GM21526 (cell line): Measurements from ENCODE around the gene CCT8L2.
"Not testable (repeated sequence)": the region's sequence is repeated elsewhere in the genome, so short reads cannot be mapped to it uniquely, and the experiment has no call there.

Experiments used
- ATAC-seq: cut with Tn5 transposase; IDR thresholded peaks from one replicate; pipeline ENCODE4 v1.9.1; 2021; ENCODE audit warnings: moderate library complexity; ENCODE audit not compliant: unreplicated experiment, low FRiP score

CCT8L2 gene

DNA sequence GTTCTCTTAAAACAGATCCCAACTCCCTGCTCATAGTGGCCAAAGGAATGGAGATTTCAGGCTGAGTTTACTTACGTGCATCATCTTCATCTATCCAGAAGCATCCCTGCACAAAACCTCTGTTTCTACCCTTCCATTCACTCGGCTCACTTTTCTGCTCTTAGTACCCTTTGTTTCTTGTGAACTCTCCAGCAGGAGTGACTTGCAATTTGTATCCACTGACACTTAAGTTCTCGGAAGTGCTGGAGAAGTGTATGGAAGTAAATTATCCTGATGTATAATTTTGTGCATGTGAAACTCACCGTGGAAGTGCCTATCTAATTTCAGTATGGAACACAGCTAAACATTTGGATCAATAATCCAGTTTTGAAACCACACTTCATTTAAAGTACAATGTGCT lies 7.0 kb upstream of the CCT8L2 start:
- not testable (repeated sequence) for ATAC-seq

GRCh38 chr22:16595251-16595650 lies 2.6 kb upstream of the CCT8L2 start:
- not testable (repeated sequence) for ATAC-seq

- no peak for ATAC-seq
Measured at GRCh38 chr22:16594026-16594425, 1.4 kb upstream of the CCT8L2 start.

DNA sequence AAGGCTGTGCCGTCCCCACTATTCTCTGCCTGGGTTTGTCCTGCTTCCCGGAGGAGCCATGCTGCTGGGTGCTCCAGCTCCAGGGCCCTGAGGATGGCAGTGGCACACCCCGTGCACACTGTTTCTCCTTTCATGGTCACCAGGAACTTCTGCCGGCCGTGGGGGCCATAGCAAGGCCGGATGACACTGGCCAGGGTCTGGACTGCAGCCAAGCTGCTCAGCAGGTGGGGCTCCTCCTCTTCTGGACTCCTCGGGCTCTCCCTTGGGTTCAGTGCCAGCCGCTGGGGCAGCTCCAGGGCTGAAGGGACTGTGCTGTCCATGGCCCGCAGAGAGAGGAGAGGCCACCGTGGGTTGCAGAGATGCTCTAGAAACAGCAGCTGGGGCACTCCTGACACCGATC lies 379 bp downstream of the CCT8L2 start:
- not testable (repeated sequence) for ATAC-seq

GRCh38 chr22:16591136-16591535 lies 1.5 kb downstream of the CCT8L2 start:
- ATAC-seq: not testable (repeated sequence)

DNA sequence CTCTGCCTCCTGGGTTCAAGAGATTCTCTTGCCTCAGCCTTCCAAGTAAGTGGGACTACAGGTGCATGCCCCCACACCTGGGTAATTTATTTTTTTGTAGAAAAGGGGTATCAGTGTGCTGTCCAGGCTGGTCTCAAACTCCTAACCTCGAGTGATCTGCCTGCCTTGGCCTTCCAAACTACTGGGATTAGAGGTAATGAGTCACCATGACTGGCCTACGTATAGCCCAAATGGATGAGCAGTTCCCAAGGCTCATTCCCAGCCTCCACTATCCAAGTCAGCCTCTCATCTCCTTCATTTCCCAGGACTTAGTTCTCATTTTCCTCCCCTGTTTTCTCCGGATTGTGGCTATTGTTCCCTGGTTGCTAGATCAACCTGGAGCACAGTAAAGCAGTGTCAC lies 5.6 kb downstream of the CCT8L2 start:
- no peak for ATAC-seq

- no peak for ATAC-seq
Measured at GRCh38 chr22:16586170-16586569, 6.4 kb downstream of the CCT8L2 start.

- not testable (repeated sequence) for ATAC-seq
Measured at GRCh38 chr22:16580872-16581271, 11.7 kb downstream of the CCT8L2 start.

DNA sequence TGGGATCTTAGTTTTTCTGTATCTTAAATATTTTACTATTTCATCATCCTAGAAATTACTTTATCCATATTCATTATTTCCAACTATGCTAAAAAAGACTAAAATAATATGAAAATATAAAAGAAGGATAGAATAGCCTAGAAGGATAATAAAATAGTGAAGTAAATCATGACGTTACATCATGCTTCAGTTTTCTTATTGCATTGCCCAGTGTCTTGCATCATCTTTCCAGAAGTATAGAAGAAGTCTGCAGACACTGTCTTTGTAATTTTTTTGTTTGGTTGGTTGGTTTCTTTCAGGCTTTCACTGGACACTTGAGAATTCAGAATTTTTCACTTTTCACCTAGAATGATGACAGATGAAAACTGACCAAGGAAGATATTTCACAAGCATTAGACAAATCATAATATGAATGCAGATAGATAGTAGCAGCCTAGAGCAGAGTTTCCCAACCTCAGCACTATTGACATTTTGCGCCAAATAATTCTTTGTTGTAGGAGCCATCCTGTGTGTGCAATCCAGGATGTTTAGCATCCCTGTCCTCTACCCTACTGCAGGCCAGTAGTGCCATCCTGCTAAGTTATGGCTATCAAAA lies 23.3 kb downstream of the CCT8L2 start:
- ATAC-seq: not testable (repeated sequence)

GRCh38 chr22:16568425-16568758 lies 24.2 kb downstream of the CCT8L2 start:
- no peak for ATAC-seq

DNA sequence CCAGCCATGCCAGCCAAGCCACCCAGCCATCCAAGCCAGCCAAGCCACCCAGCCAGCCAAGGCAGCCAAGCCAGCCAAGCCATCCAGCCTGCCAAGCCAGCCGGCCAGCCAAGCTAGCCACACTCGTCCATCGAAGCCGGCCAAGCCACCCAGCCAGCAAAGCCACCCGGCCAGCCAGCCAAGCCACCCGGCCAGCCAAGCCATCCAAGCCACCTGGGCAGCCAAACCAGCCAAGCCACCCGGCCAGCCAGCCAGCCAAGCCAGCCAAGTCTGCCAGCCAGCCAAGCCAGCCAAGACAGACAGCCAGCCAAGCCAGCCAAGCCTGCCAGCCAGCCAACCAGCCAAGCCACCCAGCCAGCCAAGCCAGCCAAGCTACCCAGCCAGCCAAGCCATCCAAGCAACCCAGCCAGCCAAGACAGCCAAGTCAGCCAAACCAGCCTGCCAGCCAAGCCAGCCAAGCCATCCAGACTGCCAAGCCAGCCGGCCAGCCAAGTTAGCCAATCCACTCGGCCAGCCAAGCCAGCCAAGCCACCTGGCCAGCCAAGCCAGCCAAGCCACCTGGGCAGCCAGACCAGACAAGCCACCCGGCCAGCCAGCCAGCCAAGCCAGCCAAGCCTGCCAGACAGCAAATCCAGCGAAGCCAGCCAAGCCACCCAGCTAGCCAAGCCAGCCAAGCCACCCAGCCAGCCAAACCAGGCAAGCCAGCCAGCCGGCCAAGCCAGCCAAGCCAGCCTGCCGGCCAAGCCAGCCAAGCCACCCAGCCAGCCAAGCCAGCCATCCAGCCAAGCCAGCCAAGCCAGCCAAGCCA lies 24.8 kb downstream of the CCT8L2 start:
- not testable (repeated sequence) for ATAC-seq

GRCh38 chr22:16566421-16567151 lies 26.0 kb downstream of the CCT8L2 start:
- not testable (repeated sequence) for ATAC-seq

GRCh38 chr22:16565585-16566420 lies 26.8 kb downstream of the CCT8L2 start:
- ATAC-seq: not testable (repeated sequence)

GRCh38 chr22:16564837-16565584 lies 27.6 kb downstream of the CCT8L2 start:
- not testable (repeated sequence) for ATAC-seq

DNA sequence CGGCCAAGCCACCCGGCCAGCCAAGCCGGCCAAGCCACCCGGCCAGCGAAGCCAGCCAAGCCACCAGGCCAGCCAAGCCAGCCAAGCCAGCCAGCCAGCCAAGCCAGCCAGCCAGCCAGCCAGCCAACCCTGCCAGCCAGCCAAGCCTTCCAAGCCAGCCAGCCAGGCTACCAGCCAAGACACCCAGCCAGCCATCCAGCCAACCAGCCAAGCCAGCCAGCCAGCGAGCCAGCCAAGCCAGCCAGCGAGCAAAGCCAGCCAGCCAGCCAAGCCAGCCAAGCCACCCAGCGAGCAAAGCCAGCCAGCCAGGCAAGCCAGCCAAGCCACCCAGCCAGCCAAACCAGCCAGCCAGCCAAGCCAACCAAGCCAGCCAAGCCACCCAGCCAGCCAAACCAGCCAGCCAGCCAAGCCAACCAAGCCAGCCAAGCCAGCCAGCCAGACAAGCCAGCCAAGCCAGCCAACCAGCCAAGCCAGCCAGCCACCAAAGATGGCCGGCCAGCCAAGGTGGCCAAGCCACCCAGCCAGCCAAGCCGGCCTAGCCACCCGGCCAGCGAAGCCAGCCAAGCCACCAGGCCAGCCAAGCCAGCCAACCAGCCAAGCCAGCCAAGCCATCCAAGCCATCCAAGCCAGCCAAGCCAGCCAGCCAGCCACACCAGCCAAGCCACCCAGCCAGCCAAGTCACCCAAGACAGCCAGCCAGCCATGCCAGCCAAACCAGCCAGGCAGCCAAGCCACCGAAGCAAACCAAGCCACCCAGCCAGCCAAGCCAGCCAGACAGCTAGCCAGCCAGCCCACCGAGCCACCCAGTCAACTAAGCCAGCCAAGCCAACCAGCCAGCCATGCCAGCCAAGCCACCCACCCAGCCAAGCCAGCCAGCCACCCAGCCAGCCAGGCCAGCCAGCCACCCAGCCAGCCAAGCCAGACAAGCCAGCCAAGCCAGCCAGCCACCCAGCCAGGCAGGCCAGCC lies 28.8 kb downstream of the CCT8L2 start:
- ATAC-seq: no peak

GRCh38 chr22:16562711-16563554 lies 29.7 kb downstream of the CCT8L2 start:
- ATAC-seq: no peak

GRCh38 chr22:16561093-16561658 lies 31.4 kb downstream of the CCT8L2 start:
- not testable (repeated sequence) for ATAC-seq

DNA sequence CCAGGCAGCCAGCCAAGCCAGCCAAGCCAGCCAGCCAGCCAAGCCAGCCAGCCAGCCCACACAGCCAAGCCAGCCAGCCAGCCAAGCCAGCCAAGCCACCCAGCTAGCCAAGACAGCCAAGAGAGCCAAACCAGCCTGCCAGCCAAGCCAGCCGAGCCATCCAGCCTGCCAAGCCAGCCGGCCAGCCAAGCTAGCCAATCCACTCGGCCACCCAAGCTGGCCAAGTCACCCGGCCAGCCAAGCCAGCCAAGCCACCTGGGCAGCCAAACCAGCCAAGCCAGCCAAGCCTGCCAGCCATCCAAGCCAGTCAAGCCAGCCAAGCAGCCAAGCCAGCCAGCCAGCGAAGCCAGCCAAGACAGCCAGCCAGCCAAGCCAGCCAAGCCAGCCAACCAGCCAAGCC lies 32.0 kb downstream of the CCT8L2 start:
- ATAC-seq: not testable (repeated sequence)
